NCI-H1417 treated with DMSO at 0.1 percent for 48 hours (cell line): ENCODE measurements around the gene CLDN1.

ENCODE experiments used
- DNase-seq: peaks from one replicate; lab custom pipeline; 2025; lab: John Stamatoyannopoulos, UW

The CLDN1 gene

DNA sequence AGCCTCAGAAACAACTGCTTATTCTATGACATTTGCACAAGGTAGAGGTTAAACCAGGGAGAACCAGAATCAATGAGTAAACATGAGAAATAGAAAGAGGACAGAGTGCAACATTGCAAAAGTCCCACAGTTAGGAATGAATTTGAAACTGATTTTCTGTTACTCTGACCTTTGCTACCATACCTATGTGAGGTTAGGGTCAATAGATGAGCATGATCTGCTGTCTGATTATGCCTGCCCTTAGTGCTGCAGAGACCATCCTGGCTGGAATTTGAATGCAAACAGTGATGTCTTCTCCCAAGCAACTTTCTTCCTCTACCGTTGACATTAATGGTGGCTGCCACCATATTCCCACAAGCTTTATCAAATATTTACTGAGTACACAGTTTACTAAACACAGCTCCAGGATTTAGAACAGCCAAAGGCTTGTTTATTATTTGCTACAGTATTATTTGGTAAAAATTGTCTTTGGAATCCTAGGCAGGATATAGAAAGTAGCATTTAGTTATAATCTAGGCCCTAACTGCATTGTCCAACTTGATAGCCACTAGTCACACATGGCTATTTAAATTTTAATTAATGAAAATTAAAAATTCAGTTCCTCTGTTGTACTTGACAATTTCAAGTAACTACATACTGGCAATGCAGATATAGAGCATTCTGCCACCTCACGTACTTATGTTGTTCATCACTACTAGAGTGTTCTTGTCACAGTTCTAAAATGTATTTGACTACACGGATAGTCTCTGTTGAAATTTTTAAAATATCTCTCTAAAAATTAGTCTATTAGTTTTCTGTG is 8.9 kb upstream of the CLDN1 start:
- no peak for DNase-seq

DNA sequence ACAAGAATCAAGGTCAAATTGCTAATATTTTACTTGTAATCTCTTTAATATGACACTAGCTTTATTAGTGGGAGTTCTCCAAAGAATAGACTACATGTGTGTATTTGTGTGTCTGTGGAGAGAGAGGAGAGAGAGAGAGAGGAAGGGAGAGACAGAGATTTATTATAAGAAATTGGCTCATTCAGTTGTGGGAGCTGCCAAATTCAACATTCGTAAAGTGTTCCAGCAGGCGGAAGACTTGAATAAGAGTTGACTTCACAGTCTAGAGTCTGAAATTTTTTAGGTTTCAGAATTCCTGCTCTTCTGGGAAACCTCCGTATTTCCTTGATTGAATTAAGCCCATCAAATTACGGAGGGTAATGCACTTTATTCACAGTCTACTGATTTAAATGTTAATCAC is 4.7 kb upstream of the CLDN1 start:
- no peak for DNase-seq

GRCh38 chr3:190326361-190326760 is 4.1 kb upstream of the CLDN1 start:
- no peak for DNase-seq

DNA sequence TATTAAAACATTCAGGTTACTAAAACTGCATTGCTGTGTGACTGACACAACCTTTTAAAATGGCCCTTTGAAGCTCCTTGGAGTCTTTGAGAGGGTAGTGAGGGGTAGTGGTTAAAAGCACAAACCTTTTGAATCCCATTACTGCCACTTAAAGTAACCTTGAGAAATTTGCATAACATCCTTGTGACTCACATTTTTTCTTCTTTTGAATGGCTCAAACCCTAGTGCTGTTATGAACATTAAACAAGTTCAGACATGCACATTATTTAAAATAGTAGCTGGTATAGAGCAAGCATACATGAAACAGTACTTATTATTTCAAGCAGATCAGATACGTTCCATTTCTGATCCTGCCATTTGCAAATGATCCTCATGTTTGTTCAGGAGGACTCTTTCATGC is 3.7 kb upstream of the CLDN1 start:
- no peak for DNase-seq

DNA sequence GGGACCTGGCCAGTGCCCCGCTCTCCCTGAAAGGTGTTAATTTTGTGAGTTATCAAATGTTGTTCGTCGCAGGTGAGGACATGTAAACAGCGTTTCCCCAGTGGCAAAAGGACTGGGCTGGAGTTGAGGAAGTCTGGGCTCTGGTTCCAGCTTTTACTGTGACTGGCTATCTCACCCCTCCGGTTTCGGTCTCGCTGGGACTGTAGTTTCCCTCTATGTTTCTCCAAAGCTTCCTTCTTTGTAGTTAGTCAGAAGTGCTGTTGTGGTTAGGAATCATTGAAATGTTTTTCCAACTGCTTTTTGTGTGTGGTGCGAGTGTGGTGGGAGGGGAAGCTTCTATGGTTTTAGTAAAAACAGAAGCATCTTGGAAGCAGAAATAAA is 990 bp upstream of the CLDN1 start:
- DNase-seq = no peak

GRCh38 chr3:190322604-190323245 is 479 bp upstream of the CLDN1 start:
- DNase-seq = no peak

- DNase-seq = no peak
These were observed 1.5 kb downstream of the CLDN1 start for GRCh38 chr3:190320594-190321362.

DNA sequence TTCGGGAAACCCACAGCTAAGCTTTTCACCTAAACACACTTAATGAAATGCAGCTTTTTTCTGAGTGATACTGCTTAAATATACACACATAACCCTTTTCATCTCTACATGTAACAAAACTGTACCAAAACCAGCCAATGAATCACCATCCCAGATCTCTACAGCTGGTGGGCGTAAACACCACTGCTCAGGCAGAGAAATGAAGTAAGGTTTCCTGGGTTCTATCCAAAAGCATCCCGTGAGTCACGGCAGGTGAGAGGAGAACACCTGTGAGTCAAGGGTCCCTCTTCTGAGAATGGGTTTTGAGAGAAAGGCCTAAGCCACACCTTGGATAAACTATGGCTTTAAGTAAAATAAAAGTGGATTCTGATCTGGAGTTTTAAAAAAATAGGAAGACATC is 2.6 kb downstream of the CLDN1 start:
- DNase-seq = no peak

DNA sequence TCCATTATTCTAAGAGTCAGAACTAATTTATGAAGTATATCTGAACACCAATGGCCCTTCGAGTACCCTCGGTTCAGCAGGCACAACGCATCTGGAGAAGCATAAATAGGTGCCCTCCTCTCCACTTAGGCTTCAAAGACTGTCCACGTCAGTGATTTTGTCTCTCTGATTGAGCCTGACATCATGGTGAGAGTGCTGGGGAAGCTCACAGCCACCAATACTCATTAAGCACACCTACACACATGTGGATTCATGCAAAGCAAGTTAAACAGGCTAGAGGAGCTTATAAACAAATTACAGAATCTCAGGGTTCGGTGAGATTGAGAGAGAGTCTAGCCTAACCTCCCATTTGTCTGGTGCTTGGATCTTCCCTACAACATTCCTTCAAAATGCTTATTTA is 3.6 kb downstream of the CLDN1 start:
- no peak for DNase-seq

DNA sequence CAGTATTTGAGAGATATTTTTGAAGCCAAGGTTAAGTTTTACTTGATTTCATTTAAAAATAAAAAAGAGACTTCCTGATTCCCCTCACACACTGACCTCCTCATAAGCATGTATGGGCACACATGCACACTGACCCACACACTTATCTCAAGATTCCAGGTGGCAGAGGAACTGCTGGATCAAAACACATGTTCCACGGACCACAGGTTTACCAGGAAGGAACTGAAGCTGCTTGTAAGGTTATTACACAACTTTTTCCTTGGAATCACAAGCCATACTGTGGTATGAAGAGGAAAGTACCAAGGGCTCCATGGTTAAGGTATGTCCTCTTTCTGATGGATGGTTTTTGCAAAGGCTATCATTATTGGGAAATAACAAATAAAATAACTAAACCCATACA is 7.5 kb downstream of the CLDN1 start:
- no peak for DNase-seq

GRCh38 chr3:190309414-190309813 is 12.8 kb downstream of the CLDN1 start:
- no peak for DNase-seq

DNA sequence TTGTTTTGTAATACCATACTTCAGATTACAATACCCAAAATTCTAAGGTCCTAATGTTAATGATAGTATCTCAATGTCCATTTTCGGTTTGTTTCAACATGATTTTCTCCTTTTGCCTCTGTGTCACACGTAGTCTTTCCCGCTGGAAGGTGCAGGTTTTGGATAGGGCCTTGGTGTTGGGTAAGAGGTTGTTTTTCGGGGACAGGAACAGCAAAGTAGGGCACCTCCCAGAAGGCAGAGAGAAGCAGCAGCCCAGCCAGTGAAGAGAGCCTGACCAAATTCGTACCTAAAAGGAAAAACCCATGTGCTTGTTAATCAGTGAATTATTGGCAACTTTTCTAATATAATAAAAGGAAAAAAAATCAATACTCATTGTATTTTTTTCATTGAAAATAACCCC is 14.1 kb downstream of the CLDN1 start:
- DNase-seq = no peak

- DNase-seq = no peak
These were observed 15.1 kb downstream of the CLDN1 start for GRCh38 chr3:190307164-190307545.

GRCh38 chr3:190306513-190307163 is 15.6 kb downstream of the CLDN1 start:
- DNase-seq = peak; percentile 7

DNA sequence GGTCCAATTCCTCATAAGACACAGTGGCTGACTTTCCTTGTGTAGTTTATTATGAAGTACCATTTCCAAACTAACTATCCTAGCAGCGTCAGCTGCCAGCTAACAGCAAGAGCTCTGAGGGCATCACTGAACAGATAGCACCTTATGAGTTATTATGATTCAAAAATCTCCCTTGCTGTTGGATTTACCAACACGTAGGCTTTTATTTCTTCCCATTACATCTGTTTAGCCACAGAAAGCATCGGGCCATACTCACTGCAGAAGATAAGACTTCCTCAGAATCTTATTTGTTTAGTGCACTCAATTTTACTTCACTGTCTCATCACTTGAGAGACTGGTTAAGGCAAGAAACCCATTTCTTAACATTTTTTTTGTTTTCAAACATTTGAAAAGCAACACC is 16.2 kb downstream of the CLDN1 start:
- DNase-seq = no peak

DNA sequence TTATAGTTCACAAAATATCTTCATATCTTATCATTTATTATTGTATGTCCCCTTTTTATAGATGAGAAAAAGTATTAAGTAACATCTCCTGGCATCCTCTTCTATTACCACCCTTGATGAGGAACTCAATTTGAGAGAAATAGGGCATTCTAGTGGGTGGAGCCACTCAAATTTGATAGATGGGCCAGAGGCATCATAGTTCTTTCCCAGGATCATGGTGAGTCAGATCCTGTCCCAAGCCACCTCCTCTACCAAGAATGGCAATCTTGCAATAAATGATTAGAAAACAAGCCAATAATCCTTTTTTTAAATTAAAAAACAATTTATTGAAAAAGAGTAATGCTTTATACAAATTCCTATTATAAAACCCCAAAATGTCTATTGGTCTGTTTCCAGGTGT is 16.8 kb downstream of the CLDN1 start:
- DNase-seq = no peak

GRCh38 chr3:190303884-190304283 is 18.4 kb downstream of the CLDN1 start:
- no peak for DNase-seq

- no peak for DNase-seq
These were observed 19.9 kb downstream of the CLDN1 start for GRCh38 chr3:190302212-190302867.

- DNase-seq = no peak
These were observed 20.7 kb downstream of the CLDN1 start for GRCh38 chr3:190301591-190301990.

GRCh38 chr3:190299969-190300368 is 22.3 kb downstream of the CLDN1 start:
- DNase-seq = no peak

DNA sequence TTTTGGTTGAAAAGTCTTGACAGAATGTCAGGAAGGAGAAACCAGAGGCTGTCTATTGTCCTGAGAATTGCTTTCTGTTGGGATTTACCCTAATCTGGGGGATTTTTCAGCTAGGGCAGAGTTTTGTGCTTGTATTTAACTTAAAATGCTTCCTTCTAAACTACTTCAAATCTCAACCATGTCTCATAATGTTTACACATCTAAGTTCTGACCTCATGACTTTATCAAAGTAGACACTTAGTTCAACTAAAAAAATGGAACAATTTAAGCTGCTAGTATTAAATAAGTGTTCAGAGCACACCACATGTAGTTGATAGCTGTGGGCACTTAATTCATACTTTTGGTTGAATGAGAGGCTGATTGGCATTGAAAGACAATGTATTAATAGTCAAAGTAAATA is 28.2 kb downstream of the CLDN1 start:
- no peak for DNase-seq

DNA sequence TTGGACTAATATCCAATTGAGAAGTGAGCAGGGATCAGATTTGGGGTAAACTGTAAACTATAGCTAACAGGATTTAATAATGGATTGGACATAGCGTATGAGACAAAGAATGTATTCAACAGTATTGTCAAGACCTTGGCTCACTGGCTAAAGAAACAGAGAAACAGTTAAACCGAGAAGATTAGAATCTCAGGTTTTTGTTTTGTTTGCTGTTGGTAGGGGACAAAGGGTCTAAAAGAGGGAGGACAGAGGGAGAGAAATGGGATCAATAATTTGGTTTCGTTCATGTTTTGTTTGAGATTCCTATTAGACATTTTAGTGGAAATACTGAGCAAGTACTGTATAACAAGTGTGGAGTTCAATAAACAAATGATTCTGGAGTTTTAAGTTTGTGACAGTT is 28.6 kb downstream of the CLDN1 start:
- no peak for DNase-seq
